ENCODE results near the gene PBX3. TPM values are rescaled to one million over a fixed set of nuclear protein-coding genes. Genes with fewer than 3 reads are reported as not detected.

PBX3 gene
- total RNA-seq, 3 donors from 2014 or later (not counting 1 experiment from before 2014, with no cell fraction given), result 42.1 to 46.9 (median 44.6) TPM

DNA sequence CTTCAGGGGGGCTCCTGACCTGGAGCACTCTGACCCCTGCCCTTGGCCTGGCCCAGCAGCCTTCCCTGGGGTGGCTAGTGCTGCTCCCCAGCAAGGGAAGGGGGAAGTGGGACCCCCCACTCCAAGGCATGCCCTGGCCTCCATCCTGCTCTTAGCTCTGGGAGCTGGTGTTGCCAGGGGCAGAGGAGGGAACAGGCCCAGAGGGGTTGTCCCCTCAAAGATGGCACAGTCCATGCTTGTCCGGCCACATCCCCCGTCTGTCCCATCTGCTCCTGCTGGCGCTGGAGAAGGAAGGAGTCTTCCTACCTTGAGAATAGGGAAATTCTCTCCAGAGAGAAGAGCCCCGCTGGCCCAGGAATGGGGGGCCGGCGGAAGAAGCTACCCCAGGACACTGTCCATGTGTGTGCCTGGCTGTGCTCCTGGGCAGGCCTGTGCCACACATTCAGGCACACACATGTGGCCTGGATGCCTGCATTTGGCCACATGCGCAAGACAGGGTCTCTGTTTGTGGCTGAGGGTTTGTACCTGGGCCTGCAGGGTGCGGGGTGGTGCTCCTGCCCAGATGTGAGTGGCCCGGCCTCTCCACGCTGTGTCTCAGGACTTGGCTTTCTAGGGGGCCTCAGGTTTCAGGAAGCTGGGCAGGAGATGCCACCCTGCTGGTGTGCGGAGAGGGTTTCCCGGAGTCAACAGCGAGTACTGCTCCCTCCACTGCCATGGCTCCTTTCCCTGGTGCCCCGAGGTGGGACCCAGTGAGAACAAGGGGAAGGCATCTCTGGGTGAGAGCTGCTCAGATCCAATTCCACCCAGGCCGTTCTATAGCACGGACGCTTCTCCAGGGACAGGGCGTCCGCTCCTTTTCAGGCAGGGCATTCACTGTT lies 247.1 kb downstream of the PBX3 start:
- Mint-ChIP-seq H3K27me3 (ENCODE audit: low read depth in 2 of 2) (no peaks in the 10 kb centered on the region), H3K27ac (no peak overlapping the region), H3K9me3 (no peaks in the 10 kb centered on the region), H3K4me3 (no peak overlapping the region), H3K4me1 (no peaks in the 10 kb centered on the region), H3K36me3 (no peaks in the 10 kb centered on the region)
- WGBS (ENCODE audit: insufficient coverage), result 88% methylated on average over 19 of the region's 19 CpGs
- H3K27ac ChIP-seq (ENCODE audit: low read length), result no peak overlapping the region
- no peaks in the 10 kb centered on the region for H3K27me3 ChIP-seq (ENCODE audit: control insufficient read depth, insufficient read depth, low read length)
- no peaks in the 10 kb centered on the region for H3K9me3 ChIP-seq (ENCODE audit: control insufficient read depth, insufficient read depth, low read length)
- no peaks in the 10 kb centered on the region for H3K36me3 ChIP-seq (ENCODE audit: control insufficient read depth, insufficient read depth, low read length)
- H3K4me1 ChIP-seq (ENCODE audit: control insufficient read depth, insufficient read depth, low read length), result no peaks in the 10 kb centered on the region
- TF ChIP-seq, protein P1, sequence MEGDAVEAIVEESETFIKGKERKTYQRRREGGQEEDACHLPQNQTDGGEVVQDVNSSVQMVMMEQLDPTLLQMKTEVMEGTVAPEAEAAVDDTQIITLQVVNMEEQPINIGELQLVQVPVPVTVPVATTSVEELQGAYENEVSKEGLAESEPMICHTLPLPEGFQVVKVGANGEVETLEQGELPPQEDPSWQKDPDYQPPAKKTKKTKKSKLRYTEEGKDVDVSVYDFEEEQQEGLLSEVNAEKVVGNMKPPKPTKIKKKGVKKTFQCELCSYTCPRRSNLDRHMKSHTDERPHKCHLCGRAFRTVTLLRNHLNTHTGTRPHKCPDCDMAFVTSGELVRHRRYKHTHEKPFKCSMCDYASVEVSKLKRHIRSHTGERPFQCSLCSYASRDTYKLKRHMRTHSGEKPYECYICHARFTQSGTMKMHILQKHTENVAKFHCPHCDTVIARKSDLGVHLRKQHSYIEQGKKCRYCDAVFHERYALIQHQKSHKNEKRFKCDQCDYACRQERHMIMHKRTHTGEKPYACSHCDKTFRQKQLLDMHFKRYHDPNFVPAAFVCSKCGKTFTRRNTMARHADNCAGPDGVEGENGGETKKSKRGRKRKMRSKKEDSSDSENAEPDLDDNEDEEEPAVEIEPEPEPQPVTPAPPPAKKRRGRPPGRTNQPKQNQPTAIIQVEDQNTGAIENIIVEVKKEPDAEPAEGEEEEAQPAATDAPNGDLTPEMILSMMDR (IDR thresholded peaks at IDR 0.05), result no peak
- ATAC-seq, result no peak
- no peak overlapping the region for H3K4me3 ChIP-seq (ENCODE audit: low read length)
- no peak for DNase-seq
- intact Hi-C loops (cut with micrococcal nuclease), result no loop called here

DNA sequence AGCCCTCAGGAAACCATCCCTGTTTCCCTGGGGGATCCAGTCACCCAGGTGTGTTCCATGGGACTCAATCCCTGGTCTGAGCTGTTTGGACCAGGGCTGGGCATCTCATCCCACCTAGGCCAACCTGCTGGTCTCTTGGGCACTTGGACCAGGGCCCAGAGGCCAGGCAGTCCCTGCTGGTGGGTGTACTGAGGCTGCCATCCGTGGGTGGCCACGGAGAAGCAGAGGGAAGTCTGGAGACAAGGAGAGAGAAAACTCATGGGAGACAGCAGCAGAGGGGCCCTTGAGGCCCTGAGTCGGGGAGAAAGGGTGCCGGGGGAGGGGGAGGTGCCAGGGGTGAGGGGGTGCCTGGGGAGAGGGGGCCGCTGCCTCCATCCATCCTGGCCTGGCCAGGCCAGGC lies 247.8 kb downstream of the PBX3 start:
- H3K27me3 ChIP-seq (ENCODE audit: control insufficient read depth, insufficient read depth, low read length), result no peaks in the 10 kb centered on the region
- H3K4me3 ChIP-seq (ENCODE audit: low read length), result no peak overlapping the region
- intact Hi-C loops (cut with micrococcal nuclease), result no loop called here
- H3K4me1 Mint-ChIP-seq, result no peaks in the 10 kb centered on the region
- TF ChIP-seq, protein P1 (IDR thresholded peaks at IDR 0.05), result no peak
- no peaks in the 10 kb centered on the region for H3K9me3 Mint-ChIP-seq
- H3K4me1 ChIP-seq (ENCODE audit: control insufficient read depth, insufficient read depth, low read length), result no peaks in the 10 kb centered on the region
- no peak overlapping the region for H3K4me3 Mint-ChIP-seq
- DNase-seq (no peak), ATAC-seq (no peak)
- no peaks in the 10 kb centered on the region for H3K36me3 ChIP-seq (ENCODE audit: control insufficient read depth, insufficient read depth, low read length)
- H3K27ac ChIP-seq (ENCODE audit: low read length), result no peak overlapping the region
- no peak overlapping the region for H3K27ac Mint-ChIP-seq
- no peaks in the 10 kb centered on the region for H3K36me3 Mint-ChIP-seq
- WGBS (ENCODE audit: insufficient coverage), result 93% methylated on average over 5 of the region's 5 CpGs
- no peaks in the 10 kb centered on the region for H3K9me3 ChIP-seq (ENCODE audit: control insufficient read depth, insufficient read depth, low read length)
- H3K27me3 Mint-ChIP-seq (ENCODE audit: low read depth in 2 of 2), result no peaks in the 10 kb centered on the region

DNA sequence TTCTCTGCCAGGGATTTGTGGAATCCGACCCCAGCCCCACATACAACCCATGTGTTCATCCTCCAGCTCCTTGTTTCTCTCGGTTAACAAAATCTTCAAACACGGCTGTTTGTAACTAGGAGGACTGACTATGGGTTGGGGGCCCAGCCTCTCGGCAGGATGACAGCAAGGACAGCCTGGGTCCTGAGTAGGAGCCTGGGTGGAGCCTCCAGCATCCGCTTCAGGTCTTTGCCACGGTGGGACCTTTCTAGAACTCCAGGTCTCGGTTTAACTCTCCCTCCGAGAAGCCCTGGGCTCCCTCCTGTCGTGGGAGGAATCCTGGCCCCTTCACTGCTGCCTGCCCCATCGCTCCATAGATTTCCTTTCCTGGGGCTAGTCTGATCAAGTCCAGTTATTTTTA lies 248.5 kb downstream of the PBX3 start:
- Mint-ChIP-seq H3K4me1 (no peaks in the 10 kb centered on the region), H3K36me3 (no peaks in the 10 kb centered on the region), H3K27me3 (ENCODE audit: low read depth in 2 of 2) (peaks cover 0 to 3% of the 10 kb centered on the region in 2 donors), H3K9me3 (no peaks in the 10 kb centered on the region), H3K27ac (no peak overlapping the region), H3K4me3 (no peak overlapping the region)
- H3K4me1 ChIP-seq (ENCODE audit: control insufficient read depth, insufficient read depth, low read length), result no peaks in the 10 kb centered on the region
- ATAC-seq, result no peak
- H3K9me3 ChIP-seq (ENCODE audit: control insufficient read depth, insufficient read depth, low read length), result no peaks in the 10 kb centered on the region
- intact Hi-C loops (cut with micrococcal nuclease), result no loop called here
- WGBS (ENCODE audit: insufficient coverage), result 89% methylated on average over 10 of the region's 10 CpGs
- no peak overlapping the region for H3K4me3 ChIP-seq (ENCODE audit: low read length)
- TF ChIP-seq, protein P1 (IDR thresholded peaks at IDR 0.05), result no peak
- no peak overlapping the region for H3K27ac ChIP-seq (ENCODE audit: low read length)
- H3K27me3 ChIP-seq (ENCODE audit: control insufficient read depth, insufficient read depth, low read length), result no peaks in the 10 kb centered on the region
- no peaks in the 10 kb centered on the region for H3K36me3 ChIP-seq (ENCODE audit: control insufficient read depth, insufficient read depth, low read length)
- no peak for DNase-seq

All from natural killer cell (primary cell).